HG03103 (cell line): ENCODE data around the gene MCM6.
"Not testable (repeated sequence)": the region's sequence is repeated elsewhere in the genome, so short reads cannot be mapped to it uniquely, and the experiment has no call there.

Source experiments
- ATAC-seq: cut with Tn5 transposase; IDR thresholded peaks from one replicate; pipeline ENCODE4 v1.9.1; 2021; ENCODE audit warnings: low read depth; ENCODE audit not compliant: unreplicated experiment

MCM6 gene

DNA sequence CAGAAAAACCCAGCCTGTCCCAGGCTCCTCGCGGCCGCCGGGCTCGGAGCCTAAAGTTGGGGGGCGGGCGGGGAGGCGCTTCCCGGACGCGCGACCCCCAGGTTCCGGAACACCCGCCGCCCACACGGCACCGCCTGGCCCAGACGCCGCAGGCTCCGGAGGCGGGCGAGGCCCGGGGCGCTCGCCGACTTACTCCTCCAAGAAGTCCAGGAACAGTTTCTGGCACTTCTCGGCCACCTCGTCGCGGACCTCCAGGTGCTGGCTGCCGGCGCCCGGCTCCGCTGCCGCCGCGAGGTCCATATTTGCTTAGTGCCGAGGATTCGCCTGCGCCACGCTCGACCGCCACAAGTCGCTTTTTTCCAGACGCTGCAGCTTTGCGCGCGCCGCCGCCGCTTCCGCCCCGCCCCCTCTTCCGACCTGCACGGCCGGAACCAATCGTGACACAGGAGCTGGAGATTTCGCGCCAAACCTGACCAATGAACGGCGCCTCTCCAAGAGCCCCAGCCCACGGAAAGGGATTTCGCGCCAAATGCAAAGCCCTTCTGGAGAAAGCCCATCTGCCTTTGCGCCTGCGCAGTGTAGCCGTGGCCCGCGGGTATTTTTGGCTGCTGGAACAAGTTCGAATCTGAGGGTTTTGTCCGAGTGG, at the start of gene MCM6:
MCM6 (minus strand) TSS at position 378 of the 646 bp plus-strand sequence; CDS start at position 300, 78 bp downstream.
- ATAC-seq = peak; percentile 82

DNA sequence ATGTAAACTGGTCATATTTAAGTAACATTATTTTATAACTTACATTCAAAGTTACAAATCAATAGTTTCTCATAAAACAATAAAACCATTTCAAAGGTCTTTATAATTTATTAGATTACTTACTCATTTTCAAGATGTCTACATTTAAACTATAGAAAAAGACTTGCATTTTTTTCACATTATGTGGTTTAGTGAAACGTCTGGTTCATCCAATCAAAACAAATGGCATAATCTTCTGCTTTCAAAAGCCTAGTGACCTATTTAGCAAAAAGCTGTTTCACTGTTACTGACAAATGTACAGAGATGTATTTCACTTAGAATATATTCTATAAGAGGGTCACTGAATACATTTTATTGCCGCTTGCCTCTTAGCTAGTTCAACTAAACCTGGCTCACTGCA, 49.3 kb upstream of the MCM6 start:
- no peak for ATAC-seq

DNA sequence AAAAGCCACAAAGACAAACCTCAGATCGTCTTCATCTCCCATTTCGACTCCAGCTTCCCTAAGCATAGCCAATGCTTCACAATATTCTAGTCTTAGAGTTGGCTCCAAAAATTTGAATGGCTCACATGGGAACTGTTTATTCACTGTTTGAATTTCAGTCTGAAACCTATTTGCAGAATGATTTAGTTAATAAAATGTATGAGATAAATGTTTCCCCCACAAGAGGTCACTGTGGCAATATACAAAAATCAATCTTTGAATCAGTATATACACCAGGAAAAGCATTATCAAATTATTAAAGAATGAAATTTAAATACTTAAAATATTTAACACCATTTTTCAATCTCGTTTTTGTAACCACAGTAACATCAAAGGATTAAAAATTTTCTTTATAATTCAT, 40.0 kb upstream of the MCM6 start:
- ATAC-seq = no peak

DNA sequence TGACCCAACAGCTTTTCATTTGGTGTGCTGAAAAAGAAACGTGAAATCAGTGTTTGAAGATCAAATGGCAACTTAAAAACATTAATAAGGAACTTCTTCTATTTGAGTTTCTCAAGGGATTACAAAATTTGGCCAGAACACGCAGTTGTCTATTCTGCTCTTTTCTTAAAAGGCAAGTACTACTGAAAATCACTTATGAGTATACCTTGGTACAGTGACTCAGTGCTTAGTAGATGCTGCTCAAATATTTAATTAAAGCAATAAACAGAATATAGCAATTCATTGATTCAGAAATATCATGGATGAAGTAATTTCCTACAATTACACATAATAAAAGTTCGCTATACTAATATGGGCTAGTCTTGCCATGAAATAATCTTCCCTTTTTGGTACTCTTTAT, 38.2 kb upstream of the MCM6 start:
- no peak for ATAC-seq

DNA sequence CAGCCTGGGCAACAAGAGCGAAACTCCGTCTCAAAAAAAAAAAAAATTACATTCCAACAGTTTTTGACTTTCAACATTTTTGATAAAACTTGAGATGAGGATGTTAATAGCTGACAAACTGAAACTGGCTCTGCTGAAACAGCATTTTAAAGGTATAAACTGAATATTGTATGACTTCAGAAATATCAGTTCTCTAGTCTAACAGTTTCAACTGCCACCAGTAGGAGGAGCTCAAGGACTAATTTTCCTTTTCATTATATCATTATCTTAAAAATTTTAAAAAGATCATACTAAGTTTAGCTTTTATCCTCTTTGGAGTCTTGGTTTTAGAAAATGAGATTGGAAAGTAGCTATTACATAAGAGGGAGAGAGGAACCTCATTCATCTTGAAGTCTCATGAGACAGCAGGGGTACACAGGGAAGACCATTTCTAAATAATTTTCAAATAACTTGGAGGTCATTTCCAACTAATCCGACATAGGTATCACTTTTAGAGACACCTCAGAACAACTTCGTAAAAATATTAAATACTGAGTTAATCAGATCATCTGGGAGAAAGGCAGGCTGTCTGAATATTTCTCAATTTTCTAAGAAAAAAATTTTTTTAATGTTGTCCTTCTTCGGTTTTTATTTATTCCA, 37.6 kb upstream of the MCM6 start:
- no peak for ATAC-seq

DNA sequence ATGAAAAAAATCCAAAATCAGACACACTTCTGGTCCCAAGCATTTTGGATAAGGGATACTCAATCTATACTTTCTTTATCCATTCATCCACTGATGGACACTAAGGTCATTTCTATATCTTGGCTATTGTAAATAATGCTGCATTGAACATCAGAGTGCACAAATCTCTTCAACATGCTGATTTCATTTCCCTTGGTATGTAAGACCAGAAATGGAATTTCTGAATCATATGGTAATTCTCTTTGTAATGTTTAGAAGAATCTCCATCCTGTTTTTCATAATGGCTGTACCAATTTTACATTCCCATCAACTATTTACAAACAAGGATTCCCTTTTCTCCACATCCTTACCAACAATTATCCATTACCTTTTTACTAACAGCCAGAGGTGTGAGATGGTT, 33.7 kb upstream of the MCM6 start:
- ATAC-seq = no peak

DNA sequence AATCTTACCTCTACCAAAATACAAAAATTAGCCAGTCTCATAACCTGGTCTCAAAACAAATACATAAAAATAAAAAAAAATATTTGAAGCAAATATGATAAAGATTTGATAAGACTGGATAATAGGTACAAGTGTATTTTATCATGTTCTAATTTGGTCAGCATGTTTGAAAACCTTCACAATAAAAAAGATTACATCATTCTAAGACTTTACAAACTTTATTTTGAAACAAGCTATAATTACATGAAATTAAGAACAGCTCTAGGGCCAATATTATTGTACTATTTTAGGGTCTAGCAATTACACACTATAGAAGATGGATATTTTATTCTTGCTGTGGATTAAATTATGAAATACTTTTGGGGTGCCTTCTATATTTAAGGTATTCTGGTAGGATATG, 29.4 kb upstream of the MCM6 start:
- ATAC-seq = no peak

DNA sequence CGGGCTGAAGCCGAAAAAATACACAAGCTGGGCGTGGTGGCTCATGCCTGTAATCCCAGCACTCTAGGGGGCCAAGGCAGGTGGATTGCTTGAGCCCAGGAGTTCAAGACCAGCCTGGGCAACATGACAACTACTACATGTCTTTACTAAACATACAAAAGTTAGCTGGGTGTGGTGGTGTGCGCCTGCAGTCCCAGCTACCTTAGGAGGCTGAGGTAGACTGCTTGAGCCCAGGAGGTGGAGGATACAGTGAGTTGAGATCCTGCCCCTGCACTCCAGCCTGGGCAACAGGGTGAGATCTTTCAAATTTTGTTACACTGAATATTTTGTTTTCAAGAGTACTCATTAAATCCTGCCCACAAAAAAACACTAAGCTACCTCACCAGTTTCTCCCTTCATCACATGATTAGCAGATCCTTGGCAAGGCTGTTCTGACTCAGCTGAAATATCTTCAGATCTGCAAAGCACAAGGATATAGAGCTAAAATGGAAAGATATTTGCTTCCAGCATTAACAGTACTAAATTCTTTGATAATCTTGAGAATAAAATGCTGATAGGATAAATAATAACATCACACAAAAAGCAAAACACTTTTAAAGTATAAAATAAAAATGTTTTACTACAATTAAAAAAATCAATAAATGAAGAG, 28.2 kb upstream of the MCM6 start:
- ATAC-seq = no peak

DNA sequence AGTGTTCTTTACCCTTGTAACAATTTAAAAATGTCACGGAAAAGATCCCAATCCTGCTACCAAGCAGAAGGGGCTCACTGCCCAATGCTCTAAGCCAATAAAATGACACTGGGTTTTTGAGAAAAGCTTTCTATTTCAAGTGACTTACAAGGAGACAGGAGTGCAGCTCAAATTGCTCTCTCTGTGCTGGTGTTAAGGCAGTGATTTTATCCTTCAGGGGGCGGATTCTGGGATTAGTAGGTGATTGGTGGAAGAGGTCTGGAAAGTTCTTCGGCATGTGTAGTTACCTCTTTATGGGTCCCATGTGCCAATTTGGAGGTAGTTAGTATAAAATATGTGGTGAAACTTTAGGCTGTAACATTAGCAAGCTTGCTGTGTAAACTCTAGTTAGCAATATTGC, 27.4 kb upstream of the MCM6 start:
- ATAC-seq = no peak

DNA sequence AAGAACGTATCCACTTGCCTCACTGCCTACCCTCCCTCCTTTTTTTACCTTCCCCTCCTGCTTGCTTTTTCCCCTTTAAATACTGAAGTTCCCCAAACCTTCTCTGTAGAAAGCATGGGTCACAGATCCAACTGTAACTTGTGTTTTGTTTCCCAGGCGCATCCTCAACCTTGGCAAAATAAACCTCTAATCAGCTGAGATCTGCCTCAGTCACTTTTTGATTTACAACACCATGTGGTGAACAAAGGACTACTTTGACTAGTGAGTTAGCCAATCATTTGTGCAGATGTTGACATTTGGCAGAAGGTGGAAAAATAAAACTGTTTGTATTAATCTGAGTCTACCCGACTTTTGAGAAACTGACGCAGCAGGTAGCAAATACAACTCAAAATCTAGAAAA, 23.3 kb upstream of the MCM6 start:
- ATAC-seq = no peak

DNA sequence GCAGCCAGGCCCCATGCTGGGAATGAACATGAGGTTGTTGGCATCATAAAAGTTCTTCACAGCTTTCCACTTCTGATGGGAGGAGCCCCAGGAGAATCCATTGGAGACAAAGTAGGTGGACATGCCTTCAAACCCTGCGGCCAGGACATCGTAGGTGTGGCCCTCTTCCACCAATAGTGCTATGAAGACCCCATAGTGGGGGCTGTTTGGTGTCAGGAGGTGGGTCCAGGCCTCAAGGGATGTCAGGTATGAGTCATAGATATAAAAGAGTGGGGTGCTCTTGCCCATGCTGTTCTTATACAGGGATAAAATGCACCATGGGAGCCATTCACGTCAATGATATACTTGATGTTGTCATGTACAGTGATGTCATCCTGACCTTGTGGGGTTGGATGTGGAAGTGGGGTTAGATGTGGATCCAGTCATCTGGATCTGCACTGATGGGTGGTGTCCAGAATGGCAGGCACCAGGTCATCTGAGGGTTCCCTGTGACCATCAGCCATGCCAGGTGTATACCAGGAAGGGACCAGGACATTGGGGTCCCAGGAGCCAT, 22.1 kb upstream of the MCM6 start:
- no peak for ATAC-seq

DNA sequence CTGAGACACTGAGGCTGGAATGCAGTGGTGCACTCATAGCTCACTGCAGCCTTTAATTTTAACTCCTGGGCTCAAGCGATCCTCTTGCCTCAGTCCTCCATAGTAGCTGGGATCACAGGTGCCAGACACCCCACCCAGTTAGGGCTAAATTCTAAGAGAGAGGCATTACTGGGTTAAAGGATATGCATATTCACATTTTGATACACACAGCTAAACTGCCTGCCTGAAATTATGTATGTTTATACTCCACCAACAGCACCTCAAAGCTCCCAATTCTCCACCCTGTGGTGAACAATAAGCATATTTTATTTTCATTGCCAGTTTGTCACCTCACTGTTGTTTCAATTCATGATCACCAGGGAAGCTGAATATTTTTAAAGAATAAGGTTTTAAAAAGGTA, 18.7 kb upstream of the MCM6 start:
- no peak for ATAC-seq

DNA sequence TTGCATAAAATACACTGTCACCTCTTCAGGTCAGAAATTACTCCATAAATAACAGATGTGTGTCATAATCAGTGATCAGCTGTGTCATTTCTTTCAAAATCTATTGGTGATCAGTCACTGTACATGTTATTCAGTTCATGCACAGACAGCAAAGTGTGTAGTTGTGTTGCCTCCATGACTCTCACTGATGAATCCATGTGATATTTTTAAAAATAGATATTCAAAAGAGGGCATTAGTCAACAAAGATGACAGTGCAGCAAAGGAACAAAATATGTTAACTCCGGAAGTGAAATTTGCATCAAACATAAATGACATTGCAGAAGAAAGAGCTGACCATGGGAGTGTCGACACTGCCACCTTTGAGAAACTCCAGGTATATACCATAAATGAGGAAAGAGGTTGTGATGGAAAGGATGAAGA, 17.1 kb upstream of the MCM6 start:
- no peak for ATAC-seq

DNA sequence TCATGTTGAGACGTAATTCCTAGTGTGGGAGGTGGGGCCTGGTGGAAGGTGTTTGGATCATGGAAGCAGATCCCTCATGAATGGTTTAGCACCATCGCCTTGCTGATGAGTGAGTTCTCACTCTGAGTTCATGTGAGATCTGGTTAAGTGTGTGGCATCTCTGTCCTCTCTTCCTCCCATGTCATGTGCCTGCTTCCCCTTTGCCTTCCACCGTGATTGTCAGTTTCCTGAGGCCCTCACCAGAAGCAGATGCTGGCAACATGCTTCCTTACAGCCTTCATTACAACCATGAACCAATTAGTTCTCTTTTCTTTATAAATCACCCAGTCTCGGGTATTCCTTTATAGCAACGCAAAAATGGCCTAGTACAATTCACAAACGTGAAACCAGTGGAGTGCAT, 14.6 kb upstream of the MCM6 start:
- ATAC-seq = no peak

DNA sequence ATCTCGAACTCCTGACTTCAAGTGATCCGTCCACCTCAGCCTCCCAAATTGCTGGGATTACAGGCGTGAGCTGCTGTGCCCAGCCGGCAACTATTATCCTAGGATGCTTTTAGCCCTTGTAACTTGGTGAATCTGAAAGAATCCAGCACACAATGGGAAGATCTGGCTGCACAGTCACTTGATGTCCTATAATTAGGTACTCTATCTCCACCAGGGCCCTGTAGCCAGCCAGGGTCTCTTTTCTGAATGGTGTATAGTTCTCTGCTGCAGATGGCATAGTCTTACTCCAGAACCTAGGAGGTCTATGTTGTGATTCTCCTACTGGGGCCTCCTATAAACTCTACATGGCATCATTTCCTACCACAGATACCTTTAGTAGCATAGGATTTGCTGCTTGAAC, 13.9 kb upstream of the MCM6 start:
- no peak for ATAC-seq

DNA sequence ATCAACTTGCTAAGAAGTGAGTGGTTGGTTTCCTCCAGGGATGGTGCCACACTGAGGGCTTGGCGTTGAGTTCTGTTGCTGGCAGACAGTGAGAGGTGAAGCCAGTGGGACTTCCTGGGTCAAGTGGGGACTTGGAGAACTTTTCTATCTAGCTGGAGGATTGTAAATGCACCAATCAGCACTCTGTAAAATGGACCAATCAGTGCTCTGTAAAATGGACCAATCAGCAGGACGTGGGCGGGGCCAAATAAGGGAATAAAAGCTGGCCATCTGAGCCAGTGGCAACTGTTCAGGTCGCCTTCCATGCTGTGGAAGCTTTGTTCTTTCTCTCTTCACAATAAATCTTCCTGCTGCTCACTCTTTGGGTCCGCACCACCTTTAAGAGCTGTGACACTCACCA, 12.3 kb upstream of the MCM6 start:
- not testable (repeated sequence) for ATAC-seq

DNA sequence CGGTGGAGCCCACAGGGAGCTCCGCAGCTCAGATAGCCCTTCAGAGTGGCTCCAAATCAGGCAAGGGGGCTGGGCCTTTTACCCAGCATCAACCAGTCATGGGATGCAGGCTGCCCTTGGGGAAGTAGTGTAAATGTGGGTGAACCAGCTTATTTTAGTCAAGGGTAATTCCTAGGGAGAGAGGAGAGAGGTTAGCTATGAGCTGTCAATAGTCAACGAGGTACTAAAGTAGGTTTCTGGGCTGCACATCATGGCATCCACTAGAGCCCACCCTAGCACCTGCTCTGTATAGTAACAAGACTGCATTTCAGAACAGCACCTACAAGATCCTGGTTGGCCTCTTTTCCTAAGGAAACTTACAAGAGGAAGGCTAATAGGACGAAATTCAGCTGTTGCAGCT, 9.5 kb upstream of the MCM6 start:
- ATAC-seq = no peak

DNA sequence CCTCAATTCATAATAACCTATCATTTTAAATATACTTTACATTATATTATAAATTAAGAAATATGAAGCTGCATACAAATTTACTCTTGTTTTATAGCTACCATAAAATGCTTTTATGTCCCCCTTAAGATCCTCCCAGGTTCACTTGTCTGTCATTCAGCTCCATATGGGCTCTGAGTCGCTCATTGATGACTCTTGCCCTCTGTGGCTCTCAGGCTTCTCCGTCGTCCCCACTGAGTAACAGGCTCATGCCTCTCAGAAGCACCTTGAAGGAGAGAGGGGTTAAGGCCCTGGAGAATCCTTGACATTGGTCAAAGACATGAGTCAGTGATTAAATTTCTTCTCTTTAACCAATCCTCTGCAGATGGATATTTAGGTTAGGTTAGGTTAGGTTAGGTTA, 6.2 kb upstream of the MCM6 start:
- ATAC-seq = no peak

DNA sequence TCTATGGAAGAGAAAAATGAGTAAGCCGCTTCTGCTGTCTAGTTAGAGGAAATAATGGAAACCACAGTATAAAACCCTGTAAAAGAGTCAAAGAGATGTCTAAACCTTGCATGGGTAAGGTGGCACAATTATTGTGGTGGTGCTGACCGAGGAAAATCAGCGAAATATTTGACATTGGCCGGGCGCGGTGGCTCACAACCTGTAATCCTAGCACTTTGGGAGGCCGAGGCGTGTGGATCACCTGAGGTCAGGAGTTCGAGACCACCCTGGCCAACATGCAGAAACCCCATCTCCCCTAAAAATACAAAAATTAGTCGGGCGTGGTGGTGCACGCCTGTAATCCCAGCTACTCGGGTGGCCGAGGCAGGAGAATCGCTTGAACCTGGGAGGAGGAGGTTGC, 527 bp upstream of the MCM6 start:
- not testable (repeated sequence) for ATAC-seq

DNA sequence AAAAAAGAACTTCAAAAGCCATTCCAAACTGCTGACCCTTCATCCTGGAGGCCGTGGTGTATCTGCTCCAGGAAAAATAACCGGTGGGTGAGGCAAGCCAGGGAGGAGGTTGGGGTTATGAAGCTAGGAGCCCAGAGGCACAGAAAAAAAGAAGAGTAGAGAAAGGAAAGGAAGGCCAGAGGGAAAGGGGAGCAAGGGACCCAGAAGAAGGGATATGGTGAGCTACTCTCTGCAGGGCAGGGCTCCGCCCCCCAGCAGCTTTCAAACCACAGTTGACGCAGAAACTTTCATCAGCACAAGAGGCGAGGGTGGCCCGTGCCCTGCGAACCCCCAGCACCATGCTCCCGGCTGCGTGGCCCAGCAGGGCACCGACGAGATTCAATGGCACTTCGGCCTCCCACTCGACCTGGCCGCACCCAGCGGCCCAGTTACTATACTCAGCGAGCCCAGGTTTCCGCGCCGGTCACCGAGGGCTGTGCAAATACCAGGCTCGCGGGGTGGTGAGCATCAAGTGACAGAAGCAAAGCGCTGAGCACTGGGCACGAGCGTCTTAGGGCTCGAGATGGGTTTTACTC, 665 bp downstream of the MCM6 start:
- peak; percentile 52 for ATAC-seq

DNA sequence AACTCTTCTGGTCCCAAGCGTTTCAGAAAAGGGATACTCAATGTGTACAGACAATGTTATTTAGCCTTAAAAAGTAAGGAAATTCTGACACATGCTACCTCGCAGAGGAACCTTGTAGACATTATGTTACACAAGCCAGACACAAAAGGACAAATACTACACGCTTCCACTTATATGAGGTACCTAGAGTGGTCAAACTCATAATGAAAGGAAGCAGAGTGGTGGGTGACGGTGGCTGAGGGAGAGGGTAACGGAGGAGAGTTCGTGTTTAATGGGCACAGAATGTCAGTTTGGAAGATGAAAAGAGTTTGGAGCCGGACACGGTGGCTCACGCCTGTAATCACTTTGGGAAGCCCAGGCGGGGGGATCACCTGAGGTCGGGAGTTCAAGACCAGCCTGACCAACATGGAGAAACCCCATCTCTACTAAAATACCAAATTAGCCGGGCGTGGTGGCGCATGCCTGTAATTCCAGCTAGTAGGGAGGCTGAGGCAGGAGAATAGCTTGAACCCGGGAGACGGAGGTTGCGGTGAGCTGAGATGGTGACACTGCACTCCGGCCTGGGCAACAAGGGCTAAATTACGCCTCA, 1.4 kb downstream of the MCM6 start:
- ATAC-seq = no peak
